Uterus (tissue), 4 donors: ENCODE results near the gene LPCAT3. TPM values are rescaled to one million over a fixed set of nuclear protein-coding genes. Genes with fewer than 3 reads are reported as not detected.
"Not testable (repeated sequence)": the region's sequence is repeated elsewhere in the genome, so short reads cannot be mapped to it uniquely, and the experiment has no call there.

Source experiments
- DNase-seq, 2 donors: peaks; one replicate each; pipeline ENCODE4 v3.0.0-alpha.2; 2019 to 2020
- H3K27ac ChIP-seq, 2 donors: fragments of 200-600 bp; sonication (generic); 1 replicate in 1 of 2; 2 replicates in 1 of 2; pipeline ENCODE4 v1.5.1; 2016 to 2018
- H3K27me3 ChIP-seq, 2 donors: fragments of 200-600 bp; sonication (generic); one replicate each; pipeline ENCODE4 v1.5.1; 2018 to 2019; ENCODE audit warnings: control low read depth in 1 of 2
- H3K36me3 ChIP-seq, 2 donors: fragments of 200-600 bp; sonication (generic); one replicate each; pipeline ENCODE4 v1.5.1; 2019; ENCODE audit warnings: control low read depth in 1 of 2
- H3K4me1 ChIP-seq, 2 donors: fragments of 200-600 bp; sonication (generic); one replicate each; pipeline ENCODE4 v1.5.1; 2018 to 2019; ENCODE audit warnings: control low read depth in 1 of 2
- H3K4me3 ChIP-seq, 2 donors: fragments of 200-600 bp; sonication (generic); 1 replicate in 1 of 2; 2 replicates in 1 of 2; pipeline ENCODE4 v1.5.1; 2018 to 2019; ENCODE audit warnings: mild to moderate bottlenecking in 1 of 2
- H3K9me3 ChIP-seq, 2 donors: fragments of 200-600 bp; sonication (generic); one replicate each; pipeline ENCODE4 v1.5.1; 2019; ENCODE audit warnings: control low read depth in 1 of 2
- POLR2A ChIP-seq, 2 donors: fragments of 450-650 bp; IDR thresholded peaks; one replicate each; pipeline ENCODE4 v1.6.1; 2016; ENCODE audit warnings: antibody characterized with exemption in 2 of 2, mild to moderate bottlenecking in 1 of 2, moderate library complexity in 1 of 2
- intact Hi-C: fragments of 100-400 bp; cut with DNase I; formaldehyde crosslinking; loops from one replicate; pipeline ENCODE4 v1.15.1; 2023; ENCODE audit warnings: low total_unique reads
- total RNA-seq, 4 donors: library from RNA; depleted of rRNA in 3 of 4; stranded (reverse); fragments of >200 nt in 3 of 4; gene quantifications; one replicate each; pipeline versions ENCODE4 v1.1.0 to v1.2.4, GENCODE V29; 2014 to 2023
- TF ChIP-seq, protein P1 (sequence below), 4 experiments: fragments of 200-600 bp in 2 of 4; fragments of 450-650 bp in 2 of 4; sonication (generic) in 2 of 4; IDR thresholded peaks; one replicate each; pipeline ENCODE4 v1.5.1; 2016 to 2019; ENCODE audit warnings: antibody characterized with exemption in 4 of 4, mild to moderate bottlenecking in 2 of 4, moderate library complexity in 1 of 4
- donor health status: DM: yes; HTN: yes; CAD: no.

Gene LPCAT3
- total RNA-seq, 4 donors from 2014 or later = 10.2 to 45.1 (median 17.1) TPM

- Histone ChIP-seq H3K27me3 (no peaks in the 10 kb centered on the region), H3K4me3 (no peak overlapping the region), H3K4me1 (no peaks in the 10 kb centered on the region), H3K27ac (no peak overlapping the region), H3K9me3 (no peaks in the 10 kb centered on the region), H3K36me3 (no peaks in the 10 kb centered on the region)
- no peak for TF ChIP-seq POLR2A (IDR thresholded peaks at IDR 0.05)
- TF ChIP-seq, protein P1, sequence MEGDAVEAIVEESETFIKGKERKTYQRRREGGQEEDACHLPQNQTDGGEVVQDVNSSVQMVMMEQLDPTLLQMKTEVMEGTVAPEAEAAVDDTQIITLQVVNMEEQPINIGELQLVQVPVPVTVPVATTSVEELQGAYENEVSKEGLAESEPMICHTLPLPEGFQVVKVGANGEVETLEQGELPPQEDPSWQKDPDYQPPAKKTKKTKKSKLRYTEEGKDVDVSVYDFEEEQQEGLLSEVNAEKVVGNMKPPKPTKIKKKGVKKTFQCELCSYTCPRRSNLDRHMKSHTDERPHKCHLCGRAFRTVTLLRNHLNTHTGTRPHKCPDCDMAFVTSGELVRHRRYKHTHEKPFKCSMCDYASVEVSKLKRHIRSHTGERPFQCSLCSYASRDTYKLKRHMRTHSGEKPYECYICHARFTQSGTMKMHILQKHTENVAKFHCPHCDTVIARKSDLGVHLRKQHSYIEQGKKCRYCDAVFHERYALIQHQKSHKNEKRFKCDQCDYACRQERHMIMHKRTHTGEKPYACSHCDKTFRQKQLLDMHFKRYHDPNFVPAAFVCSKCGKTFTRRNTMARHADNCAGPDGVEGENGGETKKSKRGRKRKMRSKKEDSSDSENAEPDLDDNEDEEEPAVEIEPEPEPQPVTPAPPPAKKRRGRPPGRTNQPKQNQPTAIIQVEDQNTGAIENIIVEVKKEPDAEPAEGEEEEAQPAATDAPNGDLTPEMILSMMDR (IDR thresholded peaks at IDR 0.05) = no peak
- no peak for DNase-seq
- intact Hi-C loops = no loop called here
Observed at GRCh38 chr12:7046383-7047105, 28.3 kb upstream of the LPCAT3 start.

GRCh38 chr12:7045913-7046312 lies 27.6 kb upstream of the LPCAT3 start:
- H3K4me1 ChIP-seq = no peaks in the 10 kb centered on the region
- TF ChIP-seq POLR2A (IDR thresholded peaks at IDR 0.05) = no peak
- TF ChIP-seq, protein P1 (IDR thresholded peaks at IDR 0.05) = no peak
- H3K36me3 ChIP-seq = no peaks in the 10 kb centered on the region
- intact Hi-C loops = no loop called here
- no peaks in the 10 kb centered on the region for H3K9me3 ChIP-seq
- H3K4me3 ChIP-seq = no peak overlapping the region
- no peak overlapping the region for H3K27ac ChIP-seq
- no peaks in the 10 kb centered on the region for H3K27me3 ChIP-seq
- no peak for DNase-seq

DNA sequence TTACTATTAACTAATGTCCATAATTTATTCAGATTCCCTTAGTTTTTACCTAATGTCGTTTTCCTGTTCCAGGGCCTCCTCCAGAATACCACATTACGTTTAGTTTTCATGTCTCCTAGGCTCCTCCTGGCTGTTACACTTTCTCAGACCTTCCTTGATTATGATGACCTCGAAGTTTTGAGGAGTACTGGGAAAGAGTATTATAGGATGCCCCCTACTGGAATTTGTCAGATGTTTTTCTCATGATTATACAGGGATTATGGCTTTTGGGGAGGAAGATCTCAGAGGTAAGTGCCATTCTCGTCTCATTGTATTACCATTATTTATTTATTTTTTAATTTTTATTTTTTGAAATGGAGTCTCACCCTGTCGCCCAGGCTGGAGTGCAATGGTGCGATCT lies 24.6 kb upstream of the LPCAT3 start:
- no peak for DNase-seq
- Histone ChIP-seq H3K27me3 (no peaks in the 10 kb centered on the region), H3K27ac (no peak overlapping the region), H3K4me3 (no peak overlapping the region), H3K9me3 (no peaks in the 10 kb centered on the region), H3K36me3 (no peaks in the 10 kb centered on the region), H3K4me1 (no peaks in the 10 kb centered on the region)
- TF ChIP-seq, protein P1 (IDR thresholded peaks at IDR 0.05) = peak in 3 of 4 experiments; percentile 21 to 37 (median 31)
- TF ChIP-seq POLR2A (IDR thresholded peaks at IDR 0.05) = no peak
- intact Hi-C loops = no loop called here

DNA sequence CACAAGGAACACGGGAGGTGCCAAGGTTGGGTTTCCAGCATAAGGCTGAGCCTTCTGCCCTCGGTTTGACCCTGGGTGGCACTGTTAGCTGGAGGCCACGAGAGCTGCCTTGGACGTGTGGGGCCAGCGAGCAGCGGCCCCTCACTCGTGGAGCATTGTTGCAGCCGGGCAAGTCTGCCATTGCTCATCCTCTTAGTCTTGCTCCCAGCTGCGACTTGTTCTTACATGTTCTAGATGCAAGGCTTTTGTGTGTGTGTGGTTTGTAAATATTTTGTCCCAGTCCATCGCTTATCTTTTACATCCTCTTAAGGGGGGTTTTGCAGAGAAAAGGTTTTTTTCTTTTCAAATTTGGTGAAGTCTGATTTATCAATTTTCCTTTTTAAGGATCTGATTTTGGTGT lies 21.1 kb upstream of the LPCAT3 start:
- H3K4me1 ChIP-seq = no peaks in the 10 kb centered on the region
- no peak overlapping the region for H3K27ac ChIP-seq
- H3K27me3 ChIP-seq = no peaks in the 10 kb centered on the region
- no peaks in the 10 kb centered on the region for H3K36me3 ChIP-seq
- H3K4me3 ChIP-seq = no peak overlapping the region
- no peaks in the 10 kb centered on the region for H3K9me3 ChIP-seq
- no peak for DNase-seq
- no peak for TF ChIP-seq POLR2A (IDR thresholded peaks at IDR 0.05)
- TF ChIP-seq, protein P1 (IDR thresholded peaks at IDR 0.05) = no peak
- intact Hi-C loops = no loop called here

DNA sequence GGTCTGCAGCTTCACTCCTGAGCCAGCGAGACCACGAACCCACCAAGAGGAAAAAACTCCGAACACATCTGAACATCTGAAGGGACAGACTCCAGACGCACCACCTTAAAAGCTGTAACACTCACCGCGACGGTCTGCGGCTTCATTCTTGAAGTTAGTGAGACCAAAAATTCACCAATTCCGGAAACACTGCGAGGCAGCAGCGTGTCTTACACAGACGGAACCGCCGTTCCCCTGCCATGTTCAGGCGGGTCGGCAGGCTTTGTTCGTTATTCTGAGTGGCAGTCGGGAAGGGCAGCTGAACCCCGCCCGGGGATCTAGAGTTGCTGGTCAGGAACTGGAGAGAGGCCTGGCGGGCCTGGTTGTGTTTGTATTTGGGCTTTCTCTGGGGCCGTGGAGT lies 20.3 kb upstream of the LPCAT3 start:
- H3K36me3 ChIP-seq = no peaks in the 10 kb centered on the region
- TF ChIP-seq POLR2A (IDR thresholded peaks at IDR 0.05) = no peak
- TF ChIP-seq, protein P1 (IDR thresholded peaks at IDR 0.05) = no peak
- H3K4me1 ChIP-seq = no peaks in the 10 kb centered on the region
- no peaks in the 10 kb centered on the region for H3K27me3 ChIP-seq
- no peaks in the 10 kb centered on the region for H3K9me3 ChIP-seq
- intact Hi-C loops = no loop called here
- H3K4me3 ChIP-seq = no peak overlapping the region
- no peak for DNase-seq
- H3K27ac ChIP-seq = no peak overlapping the region

GRCh38 chr12:7037411-7037810 lies 19.1 kb upstream of the LPCAT3 start:
- H3K4me1 ChIP-seq, H3K4me3 ChIP-seq, H3K36me3 ChIP-seq, intact Hi-C loops, DNase-seq, H3K27ac ChIP-seq, H3K27me3 ChIP-seq, H3K9me3 ChIP-seq: not testable (repeated sequence)
